Endothelial cell of umbilical vein (primary cell): Measurements from ENCODE around the gene PPM1H. TPM values are rescaled to one million over a fixed set of nuclear protein-coding genes. Genes with fewer than 3 reads are reported as not detected.

Source experiments
- BruUV-seq: library from RNA; stranded (reverse); fragments of 400-500 nt; replicated peaks from 2 replicates; lab custom pipeline; 2021; lab: Mats Ljungman, UMichigan
- CTCF ChIA-PET: fragments of 300-600, 350-600 bp; sonication (Branson Sonifier 250); formaldehyde crosslinking; loops from one replicate; lab custom pipeline; 2021; ENCODE audit warnings: antibody characterized with exemption, inconsistent platforms; lab: Charles Lee
- POLR2A ChIA-PET: fragments of 300-600, 350-600 bp; sonication (Branson Sonifier 250); formaldehyde crosslinking; loops from one replicate; lab custom pipeline; 2021; ENCODE audit warnings: antibody characterized with exemption, inconsistent platforms; lab: Charles Lee
- DNase-seq: peaks from one replicate; pipeline ENCODE4 v3.0.0-alpha.2; 2011; ENCODE audit warnings: low read depth, low spot score
- FAIRE-seq: peaks from 2 replicates; lab custom pipeline; 2011; peaks lifted over from hg19 to GRCh38; lab: Jason Lieb, UNC
- H2AFZ ChIP-seq: 2 replicates; pipeline ENCODE4 v1.6.0; 2012; ENCODE audit warnings: low read depth, low read length, control low read depth, inconsistent platforms
- H3K27ac ChIP-seq: 2 replicates; pipeline ENCODE4 v1.5.1; 2011; ENCODE audit warnings: low read depth, mild to moderate bottlenecking, control low read depth, low read length, moderate library complexity; ENCODE audit not compliant: insufficient read depth
- H3K27me3 ChIP-seq, 2 experiments: 2 replicates each; pipeline versions ENCODE4 v1.6.0 to v1.6.1; 2011; ENCODE audit warnings: low read length in 2 of 2, mixed read lengths in 1 of 2; ENCODE audit not compliant: control insufficient read depth in 2 of 2, insufficient read depth in 2 of 2
- H3K36me3 ChIP-seq, 2 experiments: 2 replicates in 1 of 2; 3 replicates in 1 of 2; pipeline ENCODE4 v1.5.1; 2011; ENCODE audit warnings: low read length in 2 of 2, mild to moderate bottlenecking in 1 of 2, moderate library complexity in 1 of 2; ENCODE audit not compliant: control insufficient read depth in 2 of 2, insufficient read depth in 2 of 2; ENCODE audit errors: extremely low read depth in 1 of 2
- H3K4me1 ChIP-seq: 3 replicates; pipeline ENCODE4 v1.5.1; 2011; ENCODE audit warnings: mild to moderate bottlenecking, low read length; ENCODE audit not compliant: control insufficient read depth, insufficient read depth; ENCODE audit errors: extremely low read depth
- H3K4me2 ChIP-seq: 2 replicates; pipeline ENCODE4 v1.6.1; 2011; ENCODE audit warnings: low read length, control low read depth, mixed read lengths; ENCODE audit not compliant: insufficient read depth
- H3K4me3 ChIP-seq, 3 experiments: fragments of 200-600 bp in 1 of 3; sonication (generic), shearing (Covaris generic) in 1 of 3; replicated peaks in 1 of 3; 2 replicates each; pipeline ENCODE4 v1.5.1; 2011 to 2016; ENCODE audit warnings: control low read depth in 3 of 3, low read length in 3 of 3, mild to moderate bottlenecking in 2 of 3, inconsistent platforms in 1 of 3, low read depth in 1 of 3, moderate library complexity in 1 of 3; ENCODE audit not compliant: insufficient read depth in 1 of 3
- H3K79me2 ChIP-seq: 2 replicates; pipeline ENCODE4 v1.6.0; 2012; ENCODE audit warnings: low read length, inconsistent platforms; ENCODE audit not compliant: control insufficient read depth, insufficient read depth
- H3K9ac ChIP-seq: replicated peaks from 2 replicates; pipeline ENCODE3; 2011; ENCODE audit warnings: low read length, control low read depth; ENCODE audit not compliant: insufficient read depth; ENCODE audit errors: extremely low read depth
- H3K9me1 ChIP-seq: replicated peaks from 3 replicates; pipeline ENCODE4 v1.6.0; 2011; ENCODE audit warnings: mild to moderate bottlenecking, low read length; ENCODE audit not compliant: control insufficient read depth, insufficient read depth; ENCODE audit errors: extremely low read depth
- H3K9me3 ChIP-seq: replicated peaks from 2 replicates; pipeline ENCODE4 v1.5.1; 2012; ENCODE audit warnings: low read length, inconsistent platforms; ENCODE audit not compliant: control insufficient read depth, insufficient read depth
- H4K20me1 ChIP-seq: replicated peaks from 2 replicates; pipeline ENCODE3; 2011; ENCODE audit warnings: mild to moderate bottlenecking, low read length; ENCODE audit not compliant: control insufficient read depth, insufficient read depth; ENCODE audit errors: extremely low read depth
- EZH2 ChIP-seq: IDR thresholded peaks from 2 replicates; pipeline ENCODE4 v1.6.1; 2012; ENCODE audit warnings: borderline replicate concordance, low read depth, mild to moderate bottlenecking, moderate library complexity, low read length, inconsistent platforms; ENCODE audit not compliant: severe bottlenecking
- GATA2 ChIP-seq: IDR thresholded peaks from 2 replicates; pipeline ENCODE4 v1.7.0; 2011; ENCODE audit warnings: low read depth, mild to moderate bottlenecking, moderate library complexity, mixed read lengths, low read length; ENCODE audit not compliant: insufficient read length, insufficient read depth
- JUN ChIP-seq: IDR thresholded peaks from 2 replicates; pipeline ENCODE4 v1.6.1; 2011; ENCODE audit warnings: borderline replicate concordance, low read depth; ENCODE audit not compliant: insufficient read length, insufficient read depth
- MAX ChIP-seq: IDR thresholded peaks from 2 replicates; pipeline ENCODE4 v1.6.1; 2011; ENCODE audit not compliant: insufficient read depth, insufficient read length
- MYC ChIP-seq: IDR thresholded peaks from one replicate; pipeline ENCODE4 v1.6.1; 2011; ENCODE audit warnings: mild to moderate bottlenecking, low read depth, low read length
- POLR2A ChIP-seq: IDR thresholded peaks from 2 replicates; pipeline ENCODE4 v1.6.1; 2012; ENCODE audit warnings: low read depth, mild to moderate bottlenecking, control low read depth, low read length
- POLR2AphosphoS5 ChIP-seq: IDR thresholded peaks from 2 replicates; pipeline ENCODE4 v1.6.1; 2012; ENCODE audit warnings: low read depth, mild to moderate bottlenecking, control low read depth, low read length, moderate library complexity; ENCODE audit not compliant: insufficient read depth
- dilution Hi-C: fragments of 300-500 bp; cut with MboI; formaldehyde crosslinking; loops from one replicate; pipeline ENCODE4 v1.15.0; 2019; ENCODE audit warnings: low sequenced_read_pairs; ENCODE audit not compliant: extremely low pct_ligation_motif_present
- intact Hi-C: fragments of 100-400 bp; cut with micrococcal nuclease; formaldehyde crosslinking; loops from one replicate; pipeline ENCODE4 v1.10.0; 2022
- polyA plus RNA-seq, 4 experiments: library from polyadenylated mRNA; depleted of rRNA in 3 of 4; stranded (reverse) in 3 of 4; unstranded in 1 of 4; fragments of >200 nt; gene quantifications; 2 replicates each; pipeline versions ENCODE4 v1.2.1 to v1.2.3, GENCODE V29; 2011 to 2012; ENCODE audit warnings: missing spikeins in 1 of 4
- total RNA-seq: library from RNA; stranded (reverse); gene quantifications from 2 replicates; pipeline ENCODE4 v1.2.3, GENCODE V29; 2021

The PPM1H gene
- total and polyA plus RNA-seq, 2 donors (not counting 3 experiments of a cell fraction or from before 2014, with no cell fraction given) = 1.0 to 7.2 TPM

GRCh38 chr12:62722971-62723680 is 211.8 kb downstream of the PPM1H start:
- H3K27ac ChIP-seq = no peak overlapping the region
- intact Hi-C loops = no loop called here
- H3K4me2 ChIP-seq = no peak overlapping the region
- H3K9me3 ChIP-seq = no peaks in the 10 kb centered on the region
- no peak for TF ChIP-seq EZH2
- TF ChIP-seq POLR2AphosphoS5 = no peak
- TF ChIP-seq POLR2A = no peak
- no peak for TF ChIP-seq GATA2
- TF ChIP-seq MAX = no peak
- TF ChIP-seq JUN = no peak
- no peak for TF ChIP-seq MYC
- POLR2A ChIA-PET = no interaction called here
- FAIRE-seq = no peak
- peaks cover 23% of the 10 kb centered on the region for H3K4me1 ChIP-seq
- no peaks in the 10 kb centered on the region for H3K36me3 ChIP-seq
- DNase-seq = no peak
- H3K27me3 ChIP-seq = no peaks in the 10 kb centered on the region
- H3K79me2 ChIP-seq = no peaks in the 10 kb centered on the region
- no peak overlapping the region for H3K9ac ChIP-seq
- H3K4me3 ChIP-seq = no peak overlapping the region
- CTCF ChIA-PET = no interaction called here
- dilution Hi-C loops = no loop called here
- H3K9me1 ChIP-seq = no peaks in the 10 kb centered on the region
- no peak overlapping the region for H2AFZ ChIP-seq
- H4K20me1 ChIP-seq = no peaks in the 10 kb centered on the region
- BruUV-seq = no TSS peak
